RWPE2 (cell line): ENCODE results near the gene EHD4.

Experiments
- ATAC-seq: fragments of 200-7000 bp; cut with Tn5 transposase; 3 replicates; pipeline ENCODE4 v1.9.1; 2021; ENCODE audit warnings: low read depth
- DNase-seq: peaks from one replicate; pipeline ENCODE4 v3.0.0-alpha.2; 2020; ENCODE audit warnings: low spot score
- H3K27ac ChIP-seq: fragments of 450-650 bp; 2 replicates; pipeline ENCODE4 v1.5.1; 2017; ENCODE audit warnings: mild to moderate bottlenecking; ENCODE audit not compliant: poor library complexity, severe bottlenecking
- H3K27me3 ChIP-seq: fragments of 250-450 bp; sonication (Bioruptor Pico); 2 replicates; pipeline ENCODE4 v1.5.1; 2021; ENCODE audit warnings: mild to moderate bottlenecking, moderate library complexity; ENCODE audit not compliant: insufficient read depth, poor library complexity, severe bottlenecking
- H3K36me3 ChIP-seq: fragments of 250-450 bp; sonication (Bioruptor Pico); 2 replicates; pipeline ENCODE4 v1.5.1; 2020; ENCODE audit warnings: low read depth, mild to moderate bottlenecking, moderate library complexity
- H3K4me1 ChIP-seq: fragments of 250-450 bp; sonication (Bioruptor Pico); 2 replicates; pipeline ENCODE4 v1.5.1; 2021; ENCODE audit warnings: mild to moderate bottlenecking, moderate library complexity; ENCODE audit not compliant: insufficient read depth, poor library complexity, severe bottlenecking
- H3K4me3 ChIP-seq: fragments of 250-450 bp; sonication (Bioruptor Pico); 2 replicates; pipeline ENCODE4 v1.5.1; 2021; ENCODE audit warnings: mild to moderate bottlenecking, moderate library complexity; ENCODE audit not compliant: severe bottlenecking
- H3K9me3 ChIP-seq: fragments of 250-450 bp; sonication (Bioruptor Pico); 2 replicates; pipeline ENCODE4 v1.5.1; 2021; ENCODE audit warnings: mild to moderate bottlenecking, moderate library complexity; ENCODE audit not compliant: severe bottlenecking
- TF ChIP-seq, protein P1 (sequence below): fragments of 450-650 bp; IDR thresholded peaks from one replicate; pipeline ENCODE4 v1.5.1; 2017; ENCODE audit warnings: mild to moderate bottlenecking, moderate library complexity; ENCODE audit not compliant: poor library complexity, severe bottlenecking

The EHD4 gene

GRCh38 chr15:41848631-41849030 is 123.7 kb downstream of the EHD4 start:
- no peak overlapping the region for H3K4me3 ChIP-seq
- peaks cover 13% of the 10 kb centered on the region for H3K4me1 ChIP-seq
- DNase-seq (no peak), ATAC-seq (no peak)
- no peaks in the 10 kb centered on the region for H3K27me3 ChIP-seq
- H3K27ac ChIP-seq: no peak overlapping the region
- no peaks in the 10 kb centered on the region for H3K36me3 ChIP-seq
- TF ChIP-seq, protein P1, sequence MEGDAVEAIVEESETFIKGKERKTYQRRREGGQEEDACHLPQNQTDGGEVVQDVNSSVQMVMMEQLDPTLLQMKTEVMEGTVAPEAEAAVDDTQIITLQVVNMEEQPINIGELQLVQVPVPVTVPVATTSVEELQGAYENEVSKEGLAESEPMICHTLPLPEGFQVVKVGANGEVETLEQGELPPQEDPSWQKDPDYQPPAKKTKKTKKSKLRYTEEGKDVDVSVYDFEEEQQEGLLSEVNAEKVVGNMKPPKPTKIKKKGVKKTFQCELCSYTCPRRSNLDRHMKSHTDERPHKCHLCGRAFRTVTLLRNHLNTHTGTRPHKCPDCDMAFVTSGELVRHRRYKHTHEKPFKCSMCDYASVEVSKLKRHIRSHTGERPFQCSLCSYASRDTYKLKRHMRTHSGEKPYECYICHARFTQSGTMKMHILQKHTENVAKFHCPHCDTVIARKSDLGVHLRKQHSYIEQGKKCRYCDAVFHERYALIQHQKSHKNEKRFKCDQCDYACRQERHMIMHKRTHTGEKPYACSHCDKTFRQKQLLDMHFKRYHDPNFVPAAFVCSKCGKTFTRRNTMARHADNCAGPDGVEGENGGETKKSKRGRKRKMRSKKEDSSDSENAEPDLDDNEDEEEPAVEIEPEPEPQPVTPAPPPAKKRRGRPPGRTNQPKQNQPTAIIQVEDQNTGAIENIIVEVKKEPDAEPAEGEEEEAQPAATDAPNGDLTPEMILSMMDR: no peak
- H3K9me3 ChIP-seq: no peaks in the 10 kb centered on the region

DNA sequence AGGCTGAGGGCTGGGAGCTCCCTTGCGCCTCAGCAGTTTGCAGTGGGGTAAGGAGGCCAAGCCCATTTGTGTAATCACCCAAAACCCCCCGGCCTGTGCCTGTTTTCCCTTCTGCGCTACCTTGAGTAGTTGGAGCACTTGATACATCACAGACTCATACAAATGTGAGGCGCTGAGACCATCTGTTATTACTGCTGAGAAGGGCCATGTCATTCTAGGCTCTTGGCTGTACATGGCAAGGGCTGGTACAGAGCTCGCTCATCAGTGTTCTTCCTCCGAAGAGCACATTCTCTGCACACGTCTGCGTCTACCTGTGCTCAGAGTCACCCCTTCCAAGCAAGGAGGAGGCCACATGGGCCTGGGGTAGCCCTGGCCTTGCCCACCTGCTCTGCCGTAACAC is 124.4 kb downstream of the EHD4 start:
- Histone ChIP-seq H3K9me3 (no peaks in the 10 kb centered on the region), H3K27me3 (no peaks in the 10 kb centered on the region), H3K36me3 (no peaks in the 10 kb centered on the region), H3K4me1 (peaks cover 13% of the 10 kb centered on the region), H3K4me3 (no peak overlapping the region), H3K27ac (no peak overlapping the region)
- no peak for DNase-seq
- ATAC-seq: no peak
- TF ChIP-seq, protein P1: no peak

DNA sequence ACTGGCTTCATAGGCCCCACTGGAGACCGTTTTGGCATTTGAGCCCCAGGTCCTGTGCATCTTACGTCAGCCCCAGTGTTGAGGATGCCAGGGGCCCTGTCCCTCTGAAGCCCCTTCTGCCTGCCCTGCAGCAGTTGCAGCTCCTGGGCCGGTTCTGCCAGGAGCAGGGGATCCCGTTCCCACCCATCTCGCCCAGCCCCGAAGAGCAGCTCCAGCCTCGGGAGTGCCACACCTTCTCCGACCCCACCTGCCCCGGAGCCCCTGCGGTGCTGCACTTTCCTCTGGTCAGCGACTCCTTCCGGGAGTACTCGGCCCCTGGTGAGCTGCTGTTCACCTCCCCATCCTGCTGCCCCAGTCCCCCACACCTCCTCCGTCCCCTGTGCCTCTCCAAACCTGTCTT is 125.2 kb downstream of the EHD4 start:
- Histone ChIP-seq H3K36me3 (no peaks in the 10 kb centered on the region), H3K9me3 (no peaks in the 10 kb centered on the region), H3K4me1 (peaks cover 13% of the 10 kb centered on the region), H3K27ac (no peak overlapping the region), H3K4me3 (no peak overlapping the region), H3K27me3 (no peaks in the 10 kb centered on the region)
- TF ChIP-seq, protein P1: no peak
- DNase-seq: no peak
- ATAC-seq: no peak
